Prostate gland (tissue), 2 donors: ENCODE results near the gene INPP4B. TPM values are rescaled to one million over a fixed set of nuclear protein-coding genes. Genes with fewer than 3 reads are reported as not detected.

ENCODE experiments used
- DNase-seq: peaks from one replicate; pipeline ENCODE4 v3.0.0-alpha.2; 2019; ENCODE audit warnings: low spot score
- H3K27ac ChIP-seq, 2 donors: fragments of 200-600 bp; sonication (generic); 2 replicates each; pipeline ENCODE4 v1.5.1; 2017 to 2019
- H3K27me3 ChIP-seq: fragments of 200-600 bp; sonication (generic); replicated peaks from 2 replicates; pipeline ENCODE4 v1.5.1; 2019; ENCODE audit not compliant: insufficient read depth
- H3K36me3 ChIP-seq, 2 donors: fragments of 200-600 bp; sonication (generic); 1 replicate in 1 of 2; 2 replicates in 1 of 2; pipeline versions ENCODE4 v1.5.1 to v1.8.1; 2017 to 2019
- H3K4me1 ChIP-seq: fragments of 200-600 bp; sonication (generic); replicated peaks from 2 replicates; pipeline ENCODE4 v1.5.1; 2019
- H3K4me3 ChIP-seq, 2 donors: fragments of 200-600 bp; sonication (generic); 2 replicates each; pipeline ENCODE4 v1.5.1; 2017 to 2019
- H3K9me3 ChIP-seq: fragments of 200-600 bp; sonication (generic); 2 replicates; pipeline ENCODE4 v1.5.1; 2017
- CTCF ChIP-seq, 4 experiments: fragments of 200-600 bp in 2 of 4; fragments of 450-650 bp in 2 of 4; sonication (generic) in 2 of 4; IDR thresholded peaks; 1 replicate in 3 of 4; 2 replicates in 1 of 4; pipeline ENCODE4 v1.5.1; 2016 to 2019; ENCODE audit warnings: antibody characterized with exemption in 4 of 4, mild to moderate bottlenecking in 2 of 4, moderate library complexity in 2 of 4
- POLR2A ChIP-seq: fragments of 450-650 bp; IDR thresholded peaks from one replicate; pipeline ENCODE4 v1.6.1; 2016; ENCODE audit warnings: antibody characterized with exemption, mild to moderate bottlenecking
- POLR2AphosphoS5 ChIP-seq: sonication (generic); formaldehyde crosslinking; IDR thresholded peaks from one replicate; pipeline ENCODE4 v1.6.1; 2017; ENCODE audit warnings: antibody characterized with exemption
- WGBS: methylation state at CpG from one replicate; pipeline ENCODE4 v1.1.5; 2018; 5-methylcytosine and 5-hydroxymethylcytosine counted together
- intact Hi-C: fragments of 100-400 bp; cut with DNase I; formaldehyde crosslinking; loops from one replicate; pipeline ENCODE4 v1.14.2; 2022
- total RNA-seq, 2 donors: library from RNA; depleted of rRNA; stranded (reverse); fragments of >200 nt; gene quantifications; one replicate each; pipeline ENCODE4 v1.1.0, GENCODE V29; 2016

INPP4B gene
- total RNA-seq, 2 donors from 2014 or later = 22.3 to 49.7 TPM

GRCh38 chr4:142698552-142698951 lies 147.5 kb downstream of the INPP4B start:
- H3K27ac ChIP-seq = no peak overlapping the region
- H3K4me1 ChIP-seq = no peaks in the 10 kb centered on the region
- H3K27me3 ChIP-seq = no peaks in the 10 kb centered on the region
- H3K36me3 ChIP-seq = no peaks in the 10 kb centered on the region
- no peaks in the 10 kb centered on the region for H3K9me3 ChIP-seq
- TF ChIP-seq POLR2A (no peak), POLR2AphosphoS5 (no peak), CTCF (IDR thresholded peaks at IDR 0.05) (no peak)
- no peak for DNase-seq
- 100% methylated on average over 1 of the region's 1 CpG for WGBS
- intact Hi-C loops = no loop called here
- no peak overlapping the region for H3K4me3 ChIP-seq

- H3K4me3 ChIP-seq = no peak overlapping the region
- no peaks in the 10 kb centered on the region for H3K9me3 ChIP-seq
- H3K4me1 ChIP-seq = no peaks in the 10 kb centered on the region
- intact Hi-C loops = no loop called here
- no peak for DNase-seq
- WGBS = 85% methylated on average over 1 of the region's 1 CpG
- H3K27me3 ChIP-seq = no peaks in the 10 kb centered on the region
- H3K27ac ChIP-seq = no peak overlapping the region
- no peaks in the 10 kb centered on the region for H3K36me3 ChIP-seq
- no peak for TF ChIP-seq POLR2AphosphoS5
- no peak for TF ChIP-seq CTCF (IDR thresholded peaks at IDR 0.05)
- TF ChIP-seq POLR2A = no peak
Measured at GRCh38 chr4:142697928-142698327, 148.2 kb downstream of the INPP4B start.

- no peak for DNase-seq
- 35% methylated on average over 2 of the region's 2 CpGs for WGBS
- no peaks in the 10 kb centered on the region for H3K27me3 ChIP-seq
- no peak for TF ChIP-seq CTCF (IDR thresholded peaks at IDR 0.05)
- no peak for TF ChIP-seq POLR2A
- no peak for TF ChIP-seq POLR2AphosphoS5
- H3K9me3 ChIP-seq = no peaks in the 10 kb centered on the region
- intact Hi-C loops = no loop called here
- no peaks in the 10 kb centered on the region for H3K36me3 ChIP-seq
- no peak overlapping the region for H3K4me3 ChIP-seq
- H3K4me1 ChIP-seq = no peaks in the 10 kb centered on the region
- H3K27ac ChIP-seq = no peak overlapping the region
Measured at GRCh38 chr4:142697320-142697719, 148.8 kb downstream of the INPP4B start.

DNA sequence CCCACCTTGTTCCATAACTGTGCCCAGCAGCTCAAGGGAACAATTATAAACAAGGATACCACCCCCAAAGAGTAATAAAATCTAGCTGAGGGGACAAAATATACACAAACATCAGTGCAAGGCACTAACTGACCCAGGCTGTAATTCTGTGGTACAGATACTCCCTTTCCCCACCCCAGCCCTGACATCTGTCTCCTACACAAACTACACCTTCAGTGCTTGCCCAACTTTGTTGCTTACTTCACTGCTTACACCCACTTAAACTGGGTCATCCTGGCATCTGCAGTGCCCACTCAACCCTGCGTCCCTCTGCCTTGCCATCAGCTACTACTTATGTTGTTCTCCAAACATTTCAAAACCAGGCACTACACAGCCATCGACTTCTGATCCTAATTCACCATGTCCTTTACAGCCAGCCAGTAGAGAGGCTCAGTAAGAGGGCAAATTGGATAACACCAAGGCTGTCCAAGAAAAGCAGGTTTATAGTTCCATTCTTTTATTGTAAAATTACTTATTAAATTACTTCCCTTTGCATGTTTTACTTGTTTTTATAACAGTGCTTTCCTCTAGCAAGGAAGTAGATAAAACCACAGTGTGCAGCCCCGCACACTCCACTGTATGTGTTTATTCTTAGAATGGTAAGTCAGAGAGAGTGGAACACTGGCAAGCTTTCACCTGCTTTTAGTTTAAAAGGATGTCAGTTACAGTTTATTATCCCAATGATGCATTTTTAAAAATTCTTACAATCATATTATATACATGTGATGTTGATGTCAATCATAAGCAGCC lies 149.6 kb downstream of the INPP4B start:
- WGBS = 29% methylated on average over 3 of the region's 3 CpGs
- intact Hi-C loops = no loop called here
- DNase-seq = no peak

More for the DNA sequence above, 149.6 kb downstream of the INPP4B start:
- H3K9me3 ChIP-seq = no peaks in the 10 kb centered on the region
- no peak overlapping the region for H3K4me3 ChIP-seq
- H3K36me3 ChIP-seq = no peaks in the 10 kb centered on the region
- TF ChIP-seq POLR2AphosphoS5 = no peak
- TF ChIP-seq POLR2A = no peak
- no peak for TF ChIP-seq CTCF (IDR thresholded peaks at IDR 0.05)
- no peaks in the 10 kb centered on the region for H3K27me3 ChIP-seq
- H3K4me1 ChIP-seq = no peaks in the 10 kb centered on the region
- H3K27ac ChIP-seq = no peak overlapping the region
